HepG2 (cell line): Measurements from ENCODE around the gene ARMH1. TPM values are rescaled to one million over a fixed set of nuclear protein-coding genes. Genes with fewer than 3 reads are reported as not detected.

Experiments
- CEBPG ChIP-seq: IDR thresholded peaks from 2 replicates; pipeline ENCODE4 v1.6.1; 2016
- DNMT1 ChIP-seq: sonication (generic); formaldehyde crosslinking; IDR thresholded peaks from 2 replicates; pipeline ENCODE4 v1.5.1; 2020; ENCODE audit warnings: mild to moderate bottlenecking, missing genetic modification reagents
- E2F1 ChIP-seq: sonication (generic); formaldehyde crosslinking; IDR thresholded peaks from 2 replicates; pipeline ENCODE4 v1.5.0; 2020; ENCODE audit warnings: missing genetic modification reagents
- ELF1 ChIP-seq: sonication (generic); formaldehyde crosslinking; IDR thresholded peaks from 2 replicates; pipeline ENCODE4 v1.4.0; 2020; ENCODE audit warnings: missing genetic modification reagents
- GPBP1L1 ChIP-seq: sonication (generic); formaldehyde crosslinking; IDR thresholded peaks from 2 replicates; pipeline ENCODE4 v1.5.0; 2020; ENCODE audit warnings: mild to moderate bottlenecking, missing genetic modification reagents
- HDAC2 ChIP-seq: sonication (generic); formaldehyde crosslinking; IDR thresholded peaks from 2 replicates; pipeline ENCODE4 v1.4.0; 2020; ENCODE audit warnings: missing genetic modification reagents
- HNRNPL ChIP-seq: fragments of 200-400 bp; formaldehyde crosslinking; IDR thresholded peaks from 2 replicates; pipeline ENCODE4 v1.6.1; 2017; ENCODE audit warnings: mild to moderate bottlenecking, low read depth, low read length
- HOXA5 ChIP-seq: sonication (generic); formaldehyde crosslinking; IDR thresholded peaks from 2 replicates; pipeline ENCODE4 v1.4.0; 2020; ENCODE audit warnings: missing genetic modification reagents
- KAT7 ChIP-seq: IDR thresholded peaks from 2 replicates; pipeline ENCODE4 v1.6.1; 2018; ENCODE audit warnings: borderline replicate concordance, missing compliant biosample characterization
- NCOA1 ChIP-seq: sonication (generic); formaldehyde crosslinking; IDR thresholded peaks from 2 replicates; pipeline ENCODE4 v1.9.0; 2021; ENCODE audit warnings: missing genetic modification reagents
- REPIN1 ChIP-seq: sonication (generic); formaldehyde crosslinking; IDR thresholded peaks from 2 replicates; pipeline ENCODE4 v1.8.0; 2022; ENCODE audit warnings: missing genetic modification reagents, low read depth, mild to moderate bottlenecking, borderline replicate concordance
- RNF2 ChIP-seq: fragments of 450-650 bp; conservative IDR thresholded peaks from 2 replicates; pipeline ENCODE4 v1.6.1; 2016; ENCODE audit warnings: low read depth
- ZBTB33 ChIP-seq: sonication (generic); formaldehyde crosslinking; IDR thresholded peaks from 2 replicates; pipeline ENCODE4 v1.4.0; 2020; ENCODE audit warnings: missing genetic modification reagents
- ZNF263 ChIP-seq: sonication (generic); formaldehyde crosslinking; IDR thresholded peaks from 2 replicates; pipeline ENCODE4 v1.4.0; 2020; ENCODE audit warnings: missing genetic modification reagents
- ZNF326 ChIP-seq: sonication (generic); formaldehyde crosslinking; IDR thresholded peaks from 2 replicates; pipeline ENCODE4 v1.4.0; 2020; ENCODE audit warnings: missing genetic modification reagents, borderline replicate concordance
- ZNF414 ChIP-seq: sonication (generic); formaldehyde crosslinking; IDR thresholded peaks from 2 replicates; pipeline ENCODE4 v1.5.0; 2020; ENCODE audit warnings: missing genetic modification reagents
- ZNF574 ChIP-seq: sonication (generic); formaldehyde crosslinking; IDR thresholded peaks from 2 replicates; pipeline ENCODE4 v1.4.0; 2020; ENCODE audit warnings: missing genetic modification reagents
- ZNF639 ChIP-seq: conservative IDR thresholded peaks from 2 replicates; pipeline ENCODE4 v1.6.1; 2018; ENCODE audit warnings: missing genetic modification reagents
- ZNF792 ChIP-seq: IDR thresholded peaks from 2 replicates; pipeline ENCODE4 v1.6.1; 2016
- ZSCAN30 ChIP-seq: sonication (generic); formaldehyde crosslinking; IDR thresholded peaks from 2 replicates; pipeline ENCODE4 v1.5.0; 2020; ENCODE audit warnings: mild to moderate bottlenecking, missing genetic modification reagents
- polyA plus RNA-seq, 8 experiments: library from polyadenylated mRNA; depleted of rRNA in 3 of 8; stranded (reverse) in 7 of 8; unstranded in 1 of 8; fragments of >200 nt; fragmentation: Illumina TruSeq in 4 of 8; extraction: Trizol in 4 of 8; gene quantifications; 2 replicates each; pipeline versions ENCODE4 v1.2.1 to v1.2.3, GENCODE V29; 2011 to 2016; ENCODE audit warnings: low read depth in 4 of 8, missing spikeins in 1 of 8, mixed read lengths in 1 of 8; ENCODE audit not compliant: insufficient read depth in 1 of 8
- total RNA-seq, 5 experiments: library from RNA; depleted of rRNA; stranded (reverse); fragments of >200 nt; fragmentation: Illumina TruSeq; extraction: Trizol; gene quantifications; 2 replicates each; pipeline ENCODE4 v1.2.3, GENCODE V29; 2016; ENCODE audit warnings: low read depth in 1 of 5

ARMH1 gene
- total and polyA plus RNA-seq, 2 of the 13 experiments (the other 11 are each of a cell fraction or from before 2014, with no cell fraction given): 0.69 TPM; not detected in 1

GRCh38 chr1:44721485-44722361, 47.2 kb downstream of the ARMH1 start (continued):
- TF ChIP-seq ZNF639 (peak; percentile 70), GPBP1L1 (CRISPR knock-in tag) (no peak), KAT7 (CRISPR knock-in tag) (no peak), ZNF263 (CRISPR knock-in tag) (no peak), ELF1 (no peak; the same call in 1 of the 2 replicates), NCOA1 (CRISPR knock-in tag) (no peak), HDAC2 (CRISPR knock-in tag) (peak; percentile 28; the same call in 1 of the 2 replicates), HOXA5 (CRISPR knock-in tag) (0 out of 2 replicates have a peak, but pooled peaks have one; percentile 69), DNMT1 (no peak), RNF2 (no peak), ZNF414 (CRISPR knock-in tag) (peak; percentile 78), ZSCAN30 (CRISPR knock-in tag) (peak; percentile 62; the same call in 1 of the 2 replicates), HNRNPL (no peak), ZNF574 (peak; percentile 71), ZNF326 (CRISPR knock-in tag) (no peak), E2F1 (CRISPR knock-in tag) (peak; percentile 36; the same call in 1 of the 2 replicates), CEBPG (CRISPR knock-in tag) (peak; percentile 67), REPIN1 (CRISPR knock-in tag) (0 out of 2 replicates have a peak, but pooled peaks have one; percentile 40), ZNF792 (CRISPR knock-in tag) (peak; percentile 78), ZBTB33 (CRISPR knock-in tag) (peak; percentile 53; the same call in 1 of the 2 replicates)
